Activated CD8-positive, alpha-beta T cell treated with anti-CD3 and anti-CD28 coated beads for 36 hours (primary cell): ENCODE measurements around the gene POLA1. TPM values are rescaled to one million over a fixed set of nuclear protein-coding genes. Genes with fewer than 3 reads are reported as not detected.

Experiments
- ATAC-seq: fragments of 200-7000 bp; cut with Tn5 transposase; one replicate; pipeline ENCODE4 v1.10.0; 2021; ENCODE audit warnings: mild to moderate bottlenecking, moderate library complexity
- CTCF ChIA-PET: fragments of 350-600 bp; sonication (Branson Sonifier 250); formaldehyde crosslinking; loops from one replicate; lab custom pipeline; 2021; ENCODE audit warnings: antibody characterized with exemption; lab: Charles Lee
- POLR2A ChIA-PET: fragments of 350-600 bp; sonication (Branson Sonifier 250); formaldehyde crosslinking; loops from one replicate; lab custom pipeline; 2021; ENCODE audit warnings: antibody characterized with exemption; lab: Charles Lee
- DNase-seq: peaks from one replicate; pipeline ENCODE4 v3.0.0-alpha.2; 2020
- H3K27ac Mint-ChIP-seq: one replicate; pipeline ENCODE4 v1.8.0; 2021; ENCODE audit warnings: mild to moderate bottlenecking, mixed read lengths
- H3K27me3 Mint-ChIP-seq: one replicate; pipeline ENCODE4 v1.8.0; 2021; ENCODE audit warnings: mixed read lengths
- H3K36me3 Mint-ChIP-seq: one replicate; pipeline ENCODE4 v1.8.0; 2021; ENCODE audit warnings: low read depth, mixed read lengths
- H3K4me1 Mint-ChIP-seq: one replicate; pipeline ENCODE4 v1.8.0; 2021; ENCODE audit warnings: low read depth, mixed read lengths
- H3K4me3 Mint-ChIP-seq: one replicate; pipeline ENCODE4 v1.8.0; 2021; ENCODE audit warnings: mild to moderate bottlenecking, moderate library complexity, mixed read lengths
- H3K9me3 Mint-ChIP-seq: one replicate; pipeline ENCODE4 v1.8.0; 2021; ENCODE audit warnings: mixed read lengths
- CTCF ChIP-seq: fragments of 200-600 bp; IDR thresholded peaks from one replicate; pipeline ENCODE4 v1.8.0; 2022; ENCODE audit warnings: antibody characterized with exemption, mild to moderate bottlenecking
- intact Hi-C: fragments of 100-400 bp; cut with micrococcal nuclease; formaldehyde crosslinking; loops from one replicate; pipeline ENCODE4 v1.10.0; 2022
- total RNA-seq, 2 experiments: library from RNA; stranded (reverse); gene quantifications; one replicate each; pipeline ENCODE4 v1.2.3, GENCODE V29; 2021

Gene POLA1
- total RNA-seq, 2 experiments from 2014 or later: 41.4 to 42.9 TPM

GRCh38 chrX:24767557-24767956 is 73.8 kb downstream of the POLA1 start:
- Mint-ChIP-seq H3K27me3 (no peaks in the 10 kb centered on the region), H3K4me3 (no peak overlapping the region), H3K27ac (no peak overlapping the region), H3K9me3 (no peaks in the 10 kb centered on the region), H3K36me3 (peaks cover 39% of the 10 kb centered on the region), H3K4me1 (no peaks in the 10 kb centered on the region)
- no peak for TF ChIP-seq CTCF
- ChIA-PET CTCF (interaction anchor here (1.7 kb wide), 1 partner anchor 15 kb away, joined by 6 read pairs; no protein-coding TSS in a partner anchor), POLR2A (interaction anchor here (0.8 kb wide), 1 partner anchor 18 kb away, joined by 3 read pairs; no protein-coding TSS in a partner anchor)
- DNase-seq (no peak), ATAC-seq (no peak)
- intact Hi-C loops: no loop called here

GRCh38 chrX:24768556-24768955 is 74.8 kb downstream of the POLA1 start:
- Mint-ChIP-seq H3K27ac (no peak overlapping the region), H3K27me3 (no peaks in the 10 kb centered on the region), H3K9me3 (no peaks in the 10 kb centered on the region), H3K4me1 (no peaks in the 10 kb centered on the region), H3K36me3 (peaks cover 33% of the 10 kb centered on the region), H3K4me3 (no peak overlapping the region)
- ChIA-PET CTCF (no interaction called here), POLR2A (interaction anchor here (0.8 kb wide), 1 partner anchor 19 kb away, joined by 3 read pairs; no protein-coding TSS in a partner anchor)
- ATAC-seq (no peak), DNase-seq (no peak)
- intact Hi-C loops: no loop called here
- TF ChIP-seq CTCF: no peak

- Mint-ChIP-seq H3K4me1 (no peaks in the 10 kb centered on the region), H3K27ac (no peak overlapping the region), H3K4me3 (no peak overlapping the region), H3K27me3 (no peaks in the 10 kb centered on the region), H3K36me3 (peaks cover 20% of the 10 kb centered on the region), H3K9me3 (no peaks in the 10 kb centered on the region)
- ATAC-seq (no peak), DNase-seq (no peak)
- ChIA-PET POLR2A (no interaction called here), CTCF (no interaction called here)
- no peak for TF ChIP-seq CTCF
- intact Hi-C loops: no loop called here
Measured at GRCh38 chrX:24774650-24775049, 80.9 kb downstream of the POLA1 start.

GRCh38 chrX:24775891-24776290 is 82.2 kb downstream of the POLA1 start:
- CTCF ChIA-PET: no interaction called here
- H3K27me3 Mint-ChIP-seq: no peaks in the 10 kb centered on the region
- no peak for DNase-seq
- H3K27ac Mint-ChIP-seq: no peak overlapping the region
- TF ChIP-seq CTCF: no peak
- POLR2A ChIA-PET: no interaction called here
- no peaks in the 10 kb centered on the region for H3K9me3 Mint-ChIP-seq
- ATAC-seq: no peak
- peaks cover 18% of the 10 kb centered on the region for H3K36me3 Mint-ChIP-seq
- intact Hi-C loops: no loop called here
- no peaks in the 10 kb centered on the region for H3K4me1 Mint-ChIP-seq
- no peak overlapping the region for H3K4me3 Mint-ChIP-seq

GRCh38 chrX:24777660-24778059 is 83.9 kb downstream of the POLA1 start:
- no peak for ATAC-seq
- Mint-ChIP-seq H3K4me3 (no peak overlapping the region), H3K36me3 (peaks cover 18% of the 10 kb centered on the region), H3K9me3 (no peaks in the 10 kb centered on the region), H3K27me3 (no peaks in the 10 kb centered on the region), H3K27ac (no peak overlapping the region), H3K4me1 (no peaks in the 10 kb centered on the region)
- intact Hi-C loops: no loop called here
- CTCF ChIA-PET: no interaction called here
- no peak for TF ChIP-seq CTCF
- DNase-seq: no peak
- POLR2A ChIA-PET: no interaction called here
